Activated gamma-delta T cell treated with Interleukin-2 at 50 U/mL for 16 hours (primary cell): ENCODE measurements around the gene KLF16.

ENCODE experiments used
- DNase-seq: peaks from one replicate; pipeline ENCODE4 v3.0.0-alpha.2; 2020

The KLF16 gene

GRCh38 chr19:1805401-1806183, 57.8 kb downstream of the KLF16 start:
- no peak for DNase-seq

- DNase-seq: no peak
Observed at GRCh38 chr19:1804858-1805257, 58.5 kb downstream of the KLF16 start.
